Sciatic nerve (tissue), 2 donors: ENCODE data around the gene RAD51B. TPM values are rescaled to one million over a fixed set of nuclear protein-coding genes. Genes with fewer than 3 reads are reported as not detected.

Experiments used
- ATAC-seq: fragments of 200-7000 bp; cut with Tn5 transposase; one replicate; pipeline ENCODE4 v1.9.1; 2020; ENCODE audit warnings: mild to moderate bottlenecking, moderate library complexity
- DNase-seq: peaks from one replicate; pipeline ENCODE4 v3.0.0-alpha.2; 2020; ENCODE audit warnings: low spot score
- intact Hi-C: fragments of 100-400 bp; cut with DNase I; formaldehyde crosslinking; loops from one replicate; pipeline ENCODE4 v1.14.2; 2022
- total RNA-seq: library from RNA; stranded (reverse); fragmentation: NEBNext Ultra II Directional; extraction: Animal tissue kit (Norgen Biotek cat#: 25700); gene quantifications from one replicate; pipeline ENCODE4 v1.2.1, GENCODE V29; 2021
- donor health status: DM: no; HTN: no; CAD: no.
- donor health status: DM: no; HTN: no; CAD: no.

RAD51B gene
- total RNA-seq, 1 donor from 2014 or later = 30.4 TPM

- DNase-seq (no peak), ATAC-seq (no peak)
- intact Hi-C loops = no loop called here
Observed at GRCh38 chr14:68740788-68741476, 921.4 kb downstream of the RAD51B start.

DNA sequence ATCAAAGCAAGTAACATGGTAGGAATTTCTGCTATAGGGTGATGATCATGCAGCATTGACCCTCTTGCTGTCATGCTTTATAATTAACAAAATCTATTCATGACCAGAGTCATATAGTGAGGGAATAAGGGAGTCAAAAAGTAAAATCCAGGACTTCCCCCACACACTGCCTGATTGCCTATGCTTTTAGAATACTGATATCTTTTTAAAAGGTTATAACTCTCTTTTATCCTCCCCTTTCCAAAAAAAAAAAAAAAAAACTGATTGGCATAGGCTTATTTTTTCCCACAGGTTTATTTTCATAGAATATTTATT lies 921.9 kb downstream of the RAD51B start:
- DNase-seq = no peak
- intact Hi-C loops = no loop called here
- no peak for ATAC-seq

DNA sequence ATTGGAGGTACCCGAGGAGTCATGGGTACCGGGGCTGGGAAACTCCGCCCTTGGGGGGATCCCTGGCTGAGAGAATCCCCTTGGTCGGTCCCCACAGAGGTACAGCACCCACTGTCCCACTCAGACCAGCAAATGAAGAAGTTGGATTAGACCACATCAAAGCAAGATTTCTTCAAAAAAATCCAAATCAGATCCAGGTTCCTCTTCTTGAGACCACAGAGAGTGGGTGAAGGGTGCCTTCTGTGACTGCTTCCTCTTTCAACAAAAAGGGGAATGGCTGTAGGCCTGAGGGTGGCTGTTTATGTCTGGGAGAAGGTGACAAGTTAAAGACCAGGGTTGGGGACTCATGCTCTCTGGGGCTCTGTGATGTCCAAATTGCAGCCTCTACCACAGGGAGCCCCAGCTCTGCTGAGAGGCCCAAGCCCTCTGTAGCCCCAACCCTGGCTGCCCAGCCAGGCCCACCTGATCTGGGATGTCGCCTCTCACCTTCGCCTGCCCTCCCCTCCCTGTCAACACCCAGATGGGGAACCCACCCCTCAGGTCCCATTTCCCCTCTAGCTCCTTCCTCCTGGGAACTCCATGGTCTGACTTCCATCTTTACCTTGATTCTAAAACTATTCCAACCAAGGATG lies 922.4 kb downstream of the RAD51B start:
- intact Hi-C loops = no loop called here
- ATAC-seq (peak; percentile 72), DNase-seq (no peak)

DNA sequence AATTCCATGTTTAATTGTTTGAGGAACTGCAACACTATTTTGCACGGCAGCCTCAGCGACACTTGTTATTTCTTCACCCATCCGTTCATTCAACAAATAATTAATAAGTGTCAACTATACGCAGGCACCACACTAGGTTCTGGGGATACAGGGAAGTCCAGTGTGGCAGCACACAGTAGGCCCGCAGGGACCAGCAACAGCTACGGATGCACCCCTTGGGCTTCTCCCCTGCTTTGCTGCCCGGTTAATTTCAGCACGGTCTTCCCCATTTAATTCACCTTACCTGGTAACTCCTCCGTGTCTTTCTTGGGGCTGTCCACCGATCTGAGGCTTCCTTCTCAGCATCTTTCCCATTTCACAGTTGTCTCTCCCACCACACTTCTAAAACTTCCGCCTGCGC lies 925.0 kb downstream of the RAD51B start:
- DNase-seq (no peak), ATAC-seq (no peak)
- intact Hi-C loops = no loop called here

DNA sequence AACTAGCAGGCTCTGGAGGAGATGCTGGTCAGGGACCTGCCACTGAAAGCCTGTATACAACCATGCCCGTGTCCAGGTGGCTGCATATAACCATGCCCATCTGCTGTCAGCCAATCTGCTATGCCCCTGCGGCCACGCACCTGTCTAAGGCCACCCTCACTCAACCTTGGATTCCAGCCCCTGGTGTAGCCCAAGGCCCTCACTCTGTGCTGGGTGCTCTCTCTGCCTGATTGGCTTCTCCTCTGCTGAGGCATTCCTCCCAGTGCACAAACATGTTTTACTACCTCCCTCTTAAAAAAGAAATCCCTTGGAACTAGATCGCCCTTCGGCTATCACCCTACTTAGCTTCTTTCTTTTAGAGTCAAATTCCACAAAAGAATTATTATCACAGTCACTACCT lies 927.8 kb downstream of the RAD51B start:
- ATAC-seq (no peak), DNase-seq (no peak)
- intact Hi-C loops = no loop called here

DNA sequence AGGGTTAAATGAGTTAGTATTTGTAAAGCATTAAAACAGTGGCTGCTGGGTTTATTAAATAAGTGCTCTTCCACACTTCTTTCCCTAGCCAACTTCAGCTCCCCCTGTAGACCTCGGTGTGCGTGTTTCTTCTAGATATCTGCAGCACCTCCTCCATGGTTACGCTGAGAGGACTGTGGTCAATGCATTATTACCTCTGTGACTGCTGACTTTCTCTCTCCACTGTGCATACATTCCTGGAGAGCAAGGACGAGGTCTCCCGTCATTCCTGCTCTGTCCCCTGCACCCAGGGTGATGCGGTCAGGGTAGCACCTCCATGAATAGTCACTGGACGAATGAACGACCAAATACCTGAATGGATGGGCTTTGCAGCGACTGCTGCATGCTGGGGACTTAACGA lies 928.7 kb downstream of the RAD51B start:
- ATAC-seq (no peak), DNase-seq (no peak)
- intact Hi-C loops = no loop called here

- DNase-seq = no peak
- intact Hi-C loops = no loop called here
- ATAC-seq = no peak
Observed at GRCh38 chr14:68748691-68749090, 929.1 kb downstream of the RAD51B start.

DNA sequence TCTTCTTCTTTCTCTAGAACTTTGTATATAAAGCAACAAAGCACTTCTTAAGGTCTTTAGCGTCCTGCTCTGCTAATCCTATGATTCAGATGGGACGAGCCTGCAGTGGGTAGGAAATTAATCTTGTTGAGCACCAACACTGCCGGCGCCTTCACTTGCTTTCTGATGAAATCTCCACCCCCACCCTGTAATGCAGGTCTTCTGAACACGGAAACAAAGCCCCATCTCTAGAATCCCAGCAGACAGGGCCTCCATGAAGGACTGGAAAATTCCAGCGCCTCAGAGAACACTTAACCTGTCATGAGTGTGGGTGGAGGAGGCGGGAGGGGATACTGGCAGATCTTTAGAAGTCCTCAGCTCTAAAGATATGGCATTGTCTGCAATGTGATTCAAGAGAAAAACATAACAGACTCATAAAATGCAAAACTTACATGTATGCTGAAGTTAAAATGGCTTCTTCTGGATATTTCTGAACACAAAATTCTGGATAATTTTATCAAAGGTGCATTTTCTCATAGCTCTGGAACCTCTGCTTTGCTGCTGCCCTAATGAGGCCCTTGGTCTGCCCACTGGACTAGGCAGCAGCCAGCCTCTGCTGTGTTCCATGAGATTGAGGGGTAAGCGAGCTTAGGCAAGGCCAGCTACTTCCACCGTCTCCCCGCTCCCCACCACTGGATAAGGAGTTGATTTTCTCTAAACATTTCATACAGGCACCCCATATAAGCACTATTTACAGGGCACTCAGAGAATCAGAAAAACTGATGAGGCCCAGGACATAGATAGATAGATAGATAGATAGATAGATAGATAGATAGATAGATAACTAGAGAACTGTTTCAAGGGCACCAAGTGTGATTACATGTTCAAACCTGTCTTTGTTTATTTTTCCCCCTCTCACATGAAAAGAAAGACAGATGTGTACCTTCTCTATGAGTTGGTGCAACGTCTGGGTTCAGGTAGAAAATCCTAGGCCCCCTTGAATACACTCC lies 930.2 kb downstream of the RAD51B start:
- intact Hi-C loops = no loop called here
- DNase-seq = no peak
- ATAC-seq = no peak

GRCh38 chr14:68752271-68753006 lies 932.9 kb downstream of the RAD51B start:
- peak; percentile 32 for ATAC-seq
- intact Hi-C loops = no loop called here
- no peak for DNase-seq

GRCh38 chr14:68753690-68754089 lies 934.1 kb downstream of the RAD51B start:
- no peak for ATAC-seq
- DNase-seq = no peak
- intact Hi-C loops = no loop called here

DNA sequence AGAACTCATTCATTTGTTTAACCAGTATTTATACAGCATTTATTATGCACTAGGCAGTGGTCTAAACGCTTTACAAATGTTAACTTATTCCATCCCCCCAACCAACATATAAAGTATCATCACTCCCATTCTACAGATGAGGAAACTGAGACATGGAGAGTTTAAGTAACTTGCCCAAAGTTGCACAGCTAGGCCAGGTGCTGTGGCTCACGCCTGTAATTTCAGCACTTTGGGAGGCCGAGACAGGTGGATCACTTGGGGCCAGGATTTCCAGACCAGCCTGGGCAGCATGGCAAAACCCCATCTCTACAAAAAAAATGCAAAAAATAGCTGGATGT lies 935.4 kb downstream of the RAD51B start:
- ATAC-seq (no peak), DNase-seq (no peak)
- intact Hi-C loops = no loop called here

DNA sequence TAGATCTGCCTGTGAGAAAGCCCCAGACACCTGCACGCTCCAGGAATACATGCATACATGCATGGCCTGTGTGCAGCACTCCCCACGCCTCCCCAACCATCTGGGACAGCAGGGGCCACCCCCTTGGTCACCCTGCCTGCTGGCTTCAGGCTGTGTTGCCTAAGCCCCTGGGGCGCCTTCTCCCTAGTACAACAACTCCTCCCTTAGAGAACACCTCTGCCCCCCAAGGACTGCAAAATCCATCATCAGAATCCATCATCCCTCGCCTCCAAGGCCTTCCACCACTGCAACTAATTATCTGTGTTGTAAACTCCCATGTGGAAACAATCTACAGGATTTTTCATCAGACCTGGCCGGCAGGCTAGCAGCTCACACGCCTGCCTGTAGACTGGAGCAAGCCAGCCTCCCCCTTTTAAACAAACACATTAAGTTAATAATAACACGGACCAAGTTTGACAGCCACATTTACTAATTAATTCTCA lies 936.5 kb downstream of the RAD51B start:
- intact Hi-C loops = no loop called here
- DNase-seq = no peak
- ATAC-seq = no peak

DNA sequence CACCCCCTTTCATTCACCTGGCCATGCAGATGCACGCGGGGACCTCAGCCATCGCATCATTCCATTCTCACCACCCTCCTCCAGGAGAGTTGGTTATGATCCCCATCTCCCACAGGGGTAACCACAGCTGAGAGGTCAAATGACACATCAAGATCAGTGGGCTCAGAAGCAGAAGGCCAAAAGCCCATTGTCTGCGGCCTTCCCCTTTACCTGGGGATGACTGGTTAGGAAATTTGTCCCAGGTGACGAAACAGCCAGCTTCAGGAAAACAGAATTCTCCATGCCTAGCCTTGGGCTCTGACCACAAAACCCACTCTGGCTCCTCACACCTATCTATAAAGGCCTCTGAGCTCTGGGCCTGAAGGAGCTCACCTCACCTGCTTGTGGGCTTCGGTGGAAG lies 937.2 kb downstream of the RAD51B start:
- DNase-seq (no peak), ATAC-seq (no peak)
- intact Hi-C loops = no loop called here

DNA sequence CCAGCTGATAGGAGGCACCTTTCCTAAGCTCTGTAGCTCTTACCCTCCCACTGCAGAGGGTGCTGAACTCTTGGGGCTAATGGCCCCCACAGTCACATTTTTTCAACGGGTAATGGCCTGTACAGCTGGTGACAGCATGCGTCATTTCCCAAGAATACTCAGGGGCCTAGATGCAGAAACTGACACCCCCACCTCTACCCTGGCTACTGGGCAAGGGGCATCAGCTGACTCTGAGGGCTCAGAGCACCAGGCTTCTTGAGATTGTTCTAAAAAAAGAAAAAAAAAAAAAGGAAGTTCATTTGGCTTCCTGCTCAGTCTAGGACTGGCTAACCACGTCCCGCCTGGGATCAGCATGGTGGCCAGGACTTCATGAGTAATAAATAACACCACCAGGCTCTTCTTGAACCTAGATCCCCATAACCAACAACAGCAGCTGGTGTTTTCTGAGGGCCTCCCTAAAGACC lies 938.1 kb downstream of the RAD51B start:
- ATAC-seq (peak; percentile 80), DNase-seq (no peak)
- intact Hi-C loops = no loop called here

DNA sequence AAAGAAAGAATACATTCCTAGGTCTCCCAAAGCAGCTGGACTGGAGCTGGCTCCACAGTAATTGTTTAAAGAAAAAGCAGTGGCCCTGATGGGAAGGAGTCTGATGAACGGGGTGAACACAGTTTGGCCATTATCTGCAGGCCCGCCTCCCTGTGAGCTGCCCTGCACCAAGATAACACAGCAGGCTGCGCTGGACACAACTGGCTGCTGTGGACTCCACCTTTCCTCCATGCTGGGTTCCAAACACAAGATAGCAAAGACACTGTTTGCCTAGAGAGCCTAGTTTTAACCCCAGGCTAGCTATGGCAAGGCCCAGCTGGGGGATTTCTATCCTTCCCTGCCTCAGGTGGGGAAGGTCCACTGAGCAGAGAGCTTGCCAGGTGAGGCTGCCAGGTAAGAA lies 938.7 kb downstream of the RAD51B start:
- DNase-seq (no peak), ATAC-seq (no peak)
- intact Hi-C loops = no loop called here

DNA sequence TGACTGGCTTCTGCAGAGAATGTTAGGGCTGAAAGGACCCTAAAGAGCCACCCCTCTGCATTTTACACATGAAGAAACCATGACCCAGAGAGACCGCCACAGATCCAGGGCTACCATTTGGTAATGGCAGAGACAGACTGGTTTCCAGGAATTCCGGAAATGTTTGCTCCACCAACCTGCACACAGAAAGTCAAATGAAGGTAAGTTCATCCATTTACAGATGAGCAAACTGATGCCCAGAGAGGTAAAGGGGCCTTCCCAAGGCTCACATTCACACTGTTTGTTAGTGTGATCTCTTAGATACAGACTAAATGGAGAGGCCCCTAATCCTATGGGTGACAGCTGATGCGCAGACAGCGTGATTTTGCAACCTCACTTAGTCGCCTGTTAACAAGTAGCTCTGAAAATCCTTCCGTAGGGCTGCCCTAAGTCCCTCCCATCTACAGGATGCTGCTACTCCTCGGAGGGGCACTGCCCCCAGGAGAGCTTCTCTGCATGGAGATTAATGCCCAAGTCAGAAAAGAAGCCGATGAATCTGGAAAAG lies 939.5 kb downstream of the RAD51B start:
- intact Hi-C loops = no loop called here
- no peak for ATAC-seq
- DNase-seq = no peak

- no peak for DNase-seq
- no peak for ATAC-seq
- intact Hi-C loops = no loop called here
Observed at GRCh38 chr14:68759937-68760336, 940.4 kb downstream of the RAD51B start.

- intact Hi-C loops = no loop called here
- ATAC-seq (no peak), DNase-seq (no peak)
Observed at GRCh38 chr14:68760761-68761160, 941.2 kb downstream of the RAD51B start.

GRCh38 chr14:68761391-68761790 lies 941.8 kb downstream of the RAD51B start:
- DNase-seq (no peak), ATAC-seq (no peak)
- intact Hi-C loops = no loop called here
